Stimulated activated CD8-positive, alpha-beta memory T cell treated with anti-CD3 and anti-CD28 coated beads, Interleukin-15, amount 100 ng/mL, for 4 hours (primary cell): ENCODE measurements around the gene FKBP1A.

Source experiments
- DNase-seq, 2 donors: peaks; one replicate each; pipeline ENCODE4 v3.0.0-alpha.2; 2020; ENCODE audit warnings: low read depth in 2 of 2

The FKBP1A gene

GRCh38 chr20:1332749-1333300 lies 60.0 kb downstream of the FKBP1A start:
- no peak for DNase-seq

- DNase-seq, result no peak
Observed at GRCh38 chr20:1331801-1332453, 60.9 kb downstream of the FKBP1A start.

GRCh38 chr20:1331101-1331500 lies 61.8 kb downstream of the FKBP1A start:
- DNase-seq, result no peak

GRCh38 chr20:1330075-1330830 lies 62.6 kb downstream of the FKBP1A start:
- DNase-seq, result no peak

- no peak for DNase-seq
Observed at GRCh38 chr20:1328680-1329330, 64.0 kb downstream of the FKBP1A start, which contains the start of gene SDCBP2. Gene SDCBP2, minus strand, starts transcription at chr20:1329139. Its CDS starts 8,723 bp downstream, at chr20:1320416.

GRCh38 chr20:1327827-1328679 lies 64.8 kb downstream of the FKBP1A start:
- no peak for DNase-seq

GRCh38 chr20:1327241-1327653 lies 65.6 kb downstream of the FKBP1A start:
- no peak for DNase-seq

GRCh38 chr20:1326031-1326930 lies 66.6 kb downstream of the FKBP1A start:
- DNase-seq, result no peak

GRCh38 chr20:1325173-1326030 lies 67.5 kb downstream of the FKBP1A start:
- peak; percentile 97 to 98 for DNase-seq

GRCh38 chr20:1324598-1325172 lies 68.2 kb downstream of the FKBP1A start:
- peak; percentile 28 to 35 for DNase-seq

- DNase-seq, result no peak
Observed at GRCh38 chr20:1323830-1324597, 68.8 kb downstream of the FKBP1A start.

- DNase-seq, result no peak
Observed at GRCh38 chr20:1323256-1323655, 69.6 kb downstream of the FKBP1A start.

GRCh38 chr20:1322511-1323245 lies 70.2 kb downstream of the FKBP1A start:
- DNase-seq, result no peak

- no peak for DNase-seq
Observed at GRCh38 chr20:1321654-1321939, 71.3 kb downstream of the FKBP1A start.

- no peak for DNase-seq
Observed at GRCh38 chr20:1320902-1321653, 71.8 kb downstream of the FKBP1A start.

- DNase-seq, result no peak
Observed at GRCh38 chr20:1320016-1320415, 72.8 kb downstream of the FKBP1A start.

GRCh38 chr20:1319462-1319861 lies 73.4 kb downstream of the FKBP1A start:
- no peak for DNase-seq
